ENCODE data around the gene LSAMP.
A peak's percentile ranks its signal among the peaks of the same experiment; 100 is the strongest.

LSAMP gene

GRCh38 chr3:116350119-116350733 lies 95.1 kb downstream of the LSAMP start:
- DNase-seq, result no peak

GRCh38 chr3:116348216-116348615 lies 97.1 kb downstream of the LSAMP start:
- DNase-seq, result no peak

GRCh38 chr3:116342499-116342898 lies 102.8 kb downstream of the LSAMP start:
- no peak for DNase-seq

- no peak for DNase-seq
Observed at GRCh38 chr3:116341899-116342298, 103.4 kb downstream of the LSAMP start.

GRCh38 chr3:116341381-116341780 lies 103.9 kb downstream of the LSAMP start:
- no peak for DNase-seq

GRCh38 chr3:116340680-116341216 lies 104.5 kb downstream of the LSAMP start:
- DNase-seq, result no peak

GRCh38 chr3:116339441-116340028 lies 105.8 kb downstream of the LSAMP start:
- no peak for DNase-seq

GRCh38 chr3:116338713-116339112 lies 106.6 kb downstream of the LSAMP start:
- DNase-seq, result peak in 2 of 3 experiments; percentile 15

GRCh38 chr3:116337229-116337628 lies 108.1 kb downstream of the LSAMP start:
- DNase-seq, result no peak

GRCh38 chr3:116331380-116331779 lies 113.9 kb downstream of the LSAMP start:
- DNase-seq, result no peak

- DNase-seq, result no peak
Observed at GRCh38 chr3:116322750-116323375, 122.4 kb downstream of the LSAMP start.

GRCh38 chr3:116318370-116318769 lies 126.9 kb downstream of the LSAMP start:
- no peak for DNase-seq

GRCh38 chr3:116316771-116317170 lies 128.5 kb downstream of the LSAMP start:
- no peak for DNase-seq

GRCh38 chr3:116314476-116314875 lies 130.8 kb downstream of the LSAMP start:
- peak in 1 of 3 experiments; percentile 18 for DNase-seq

- DNase-seq, result peak in 1 of 3 experiments; percentile 7
Observed at GRCh38 chr3:116306720-116307119, 138.6 kb downstream of the LSAMP start.

- DNase-seq, result no peak
Observed at GRCh38 chr3:116306149-116306548, 139.1 kb downstream of the LSAMP start.

GRCh38 chr3:116302087-116302747 lies 143.1 kb downstream of the LSAMP start:
- DNase-seq, result no peak

GRCh38 chr3:116301422-116301821 lies 143.9 kb downstream of the LSAMP start:
- no peak for DNase-seq

GRCh38 chr3:116300226-116300625 lies 145.1 kb downstream of the LSAMP start:
- DNase-seq, result no peak

- no peak for DNase-seq
Observed at GRCh38 chr3:116299646-116300081, 145.6 kb downstream of the LSAMP start.

- no peak for DNase-seq
Observed at GRCh38 chr3:116298151-116298550, 147.1 kb downstream of the LSAMP start.

- DNase-seq, result no peak
Observed at GRCh38 chr3:116291141-116291540, 154.1 kb downstream of the LSAMP start.

- no peak for DNase-seq
Observed at GRCh38 chr3:116288485-116288884, 156.8 kb downstream of the LSAMP start.

All from NCI-H1417 (cell line).